Rectal smooth muscle tissue (tissue), 1 donor: ENCODE measurements around the gene KDM2B.

Experiments used
- H3K27ac ChIP-seq: one replicate; pipeline ENCODE4 v1.7.0; 2013; ENCODE audit warnings: low read depth, low read length, inconsistent platforms
- H3K27me3 ChIP-seq: one replicate; pipeline ENCODE4 v1.7.0; 2013; ENCODE audit warnings: low read length; ENCODE audit not compliant: control insufficient read depth, insufficient read depth
- H3K36me3 ChIP-seq: one replicate; pipeline ENCODE4 v1.7.0; 2013; ENCODE audit warnings: low read length; ENCODE audit not compliant: control insufficient read depth, insufficient read depth
- H3K4me1 ChIP-seq: one replicate; pipeline ENCODE4 v1.7.0; 2013; ENCODE audit warnings: low read length; ENCODE audit not compliant: control insufficient read depth, insufficient read depth
- H3K4me3 ChIP-seq: one replicate; pipeline ENCODE4 v1.7.0; 2013; ENCODE audit warnings: low read length
- H3K9ac ChIP-seq: one replicate; pipeline ENCODE4 v1.7.0; 2013; ENCODE audit warnings: low read length

The KDM2B gene

GRCh38 chr12:121379945-121380344 lies 200.9 kb downstream of the KDM2B start:
- no peak overlapping the region for H3K27ac ChIP-seq
- H3K27me3 ChIP-seq: no peaks in the 10 kb centered on the region
- no peak overlapping the region for H3K9ac ChIP-seq
- H3K4me3 ChIP-seq: no peak overlapping the region
- H3K36me3 ChIP-seq: no peaks in the 10 kb centered on the region
- no peaks in the 10 kb centered on the region for H3K4me1 ChIP-seq
